ENCODE data around the gene DACT2. TPM values are rescaled to one million over a fixed set of nuclear protein-coding genes. Genes with fewer than 3 reads are reported as not detected.
"Not testable (repeated sequence)": the region's sequence is repeated elsewhere in the genome, so short reads cannot be mapped to it uniquely, and the experiment has no call there.

Gene DACT2
- polyA plus RNA-seq, 2 donors, result 0.83 to 1.2 TPM

- 77 to 82% methylated on average over 13 of the region's 13 CpGs for WGBS, 2 donors
- H3K27me3 ChIP-seq (ENCODE audit: control insufficient read depth in 1 of 2, insufficient read depth in 2 of 2, low read length in 2 of 2); H3K9me3 ChIP-seq (ENCODE audit: control insufficient read depth in 2 of 2, insufficient read depth in 1 of 2, low read depth in 1 of 2, low read length in 1 of 2); H3K36me3 ChIP-seq (ENCODE audit: control insufficient read depth in 2 of 2, insufficient read depth in 2 of 2, low read length in 1 of 2); H3K27ac ChIP-seq (ENCODE audit: low read depth in 2 of 2, low read length in 1 of 2); H3K4me3 ChIP-seq (ENCODE audit: low read depth in 1 of 2, low read length in 2 of 2); H3K4me1 ChIP-seq (ENCODE audit: control insufficient read depth in 2 of 2, insufficient read depth in 2 of 2, low read length in 1 of 2): not testable (repeated sequence)
Observed at GRCh38 chr6:168281314-168281713, 38.3 kb downstream of the DACT2 start.

GRCh38 chr6:168280899-168281245, 38.7 kb downstream of the DACT2 start:
- Histone ChIP-seq H3K27me3 (ENCODE audit: control insufficient read depth in 1 of 2, insufficient read depth in 2 of 2, low read length in 2 of 2) (no peaks in the 10 kb centered on the region), H3K36me3 (ENCODE audit: control insufficient read depth in 2 of 2, insufficient read depth in 2 of 2, low read length in 1 of 2) (no peaks in the 10 kb centered on the region), H3K27ac (ENCODE audit: low read depth in 2 of 2, low read length in 1 of 2) (no peak overlapping the region), H3K9me3 (ENCODE audit: control insufficient read depth in 2 of 2, insufficient read depth in 1 of 2, low read depth in 1 of 2, low read length in 1 of 2) (no peaks in the 10 kb centered on the region), H3K4me3 (ENCODE audit: low read depth in 1 of 2, low read length in 2 of 2) (no peak overlapping the region), H3K4me1 (ENCODE audit: control insufficient read depth in 2 of 2, insufficient read depth in 2 of 2, low read length in 1 of 2) (no peaks in the 10 kb centered on the region)
- 61 to 62% methylated on average over 13 of the region's 13 CpGs for WGBS, 2 donors

- Histone ChIP-seq H3K4me1 (ENCODE audit: control insufficient read depth in 2 of 2, insufficient read depth in 2 of 2, low read length in 1 of 2) (no peaks in the 10 kb centered on the region), H3K4me3 (ENCODE audit: low read depth in 1 of 2, low read length in 2 of 2) (no peak overlapping the region), H3K9me3 (ENCODE audit: control insufficient read depth in 2 of 2, insufficient read depth in 1 of 2, low read depth in 1 of 2, low read length in 1 of 2) (no peaks in the 10 kb centered on the region), H3K27me3 (ENCODE audit: control insufficient read depth in 1 of 2, insufficient read depth in 2 of 2, low read length in 2 of 2) (no peaks in the 10 kb centered on the region), H3K27ac (ENCODE audit: low read depth in 2 of 2, low read length in 1 of 2) (no peak overlapping the region), H3K36me3 (ENCODE audit: control insufficient read depth in 2 of 2, insufficient read depth in 2 of 2, low read length in 1 of 2) (no peaks in the 10 kb centered on the region)
- WGBS, 2 donors, result 75 to 79% methylated on average over 21 of the region's 21 CpGs
Observed at GRCh38 chr6:168280020-168280898, 39.3 kb downstream of the DACT2 start.

DNA sequence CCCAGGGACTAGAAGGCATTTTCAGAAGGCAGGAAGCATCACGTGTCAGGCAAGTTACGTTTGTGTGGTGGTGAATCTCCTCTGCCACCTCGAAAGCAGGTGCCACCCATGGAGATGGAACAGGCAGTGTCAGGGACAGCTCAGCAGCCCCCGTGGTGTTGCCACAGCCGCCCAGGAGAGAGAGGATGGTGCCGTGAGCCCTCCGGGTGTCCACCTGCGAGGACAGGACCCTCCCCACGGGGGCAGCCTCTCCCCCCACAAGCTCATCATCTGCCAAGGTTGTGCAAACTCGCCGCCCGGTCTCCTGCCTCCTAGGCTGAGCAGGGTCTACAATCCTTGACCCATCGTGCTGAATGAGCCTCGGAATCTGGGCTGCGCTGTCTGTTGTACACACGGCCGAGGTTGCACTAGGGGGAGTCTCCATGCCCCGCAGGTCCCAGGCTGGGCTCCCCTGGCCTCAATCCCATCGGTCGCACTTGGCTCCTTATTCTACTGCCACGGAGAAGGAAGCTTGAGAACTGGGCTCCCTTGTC, 40.1 kb downstream of the DACT2 start:
- no peaks in the 10 kb centered on the region for H3K27me3 ChIP-seq (ENCODE audit: control insufficient read depth in 1 of 2, insufficient read depth in 2 of 2, low read length in 2 of 2)

DNA sequence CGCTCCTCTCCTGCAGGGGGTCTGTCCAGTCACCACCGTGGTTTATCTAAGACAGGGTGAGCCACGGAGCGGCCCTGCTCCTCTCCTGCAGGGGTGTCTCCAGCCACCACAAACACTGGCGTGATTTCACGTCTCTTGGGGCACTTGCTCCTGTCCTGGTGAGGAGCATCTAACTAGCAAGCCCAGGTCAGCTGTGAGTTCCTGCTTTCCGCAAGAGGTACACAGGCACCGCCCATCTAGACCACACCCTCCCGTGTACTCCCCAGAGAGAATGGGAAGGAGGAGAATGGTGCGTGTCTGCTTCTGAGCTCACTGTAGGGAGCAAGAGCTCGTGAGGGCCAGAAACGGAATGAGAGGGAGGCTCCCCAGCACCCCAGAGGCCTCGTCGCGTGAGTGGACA, 40.7 kb downstream of the DACT2 start:
- H3K36me3 ChIP-seq (ENCODE audit: control insufficient read depth in 2 of 2, insufficient read depth in 2 of 2, low read length in 1 of 2), result no peaks in the 10 kb centered on the region
- no peaks in the 10 kb centered on the region for H3K4me1 ChIP-seq (ENCODE audit: control insufficient read depth in 2 of 2, insufficient read depth in 2 of 2, low read length in 1 of 2)
- H3K9me3 ChIP-seq (ENCODE audit: control insufficient read depth in 2 of 2, insufficient read depth in 1 of 2, low read depth in 1 of 2, low read length in 1 of 2), result no peaks in the 10 kb centered on the region
- WGBS, 2 donors, result 75 to 78% methylated on average over 15 of the region's 15 CpGs
- H3K4me3 ChIP-seq (ENCODE audit: low read depth in 1 of 2, low read length in 2 of 2), result no peak overlapping the region
- no peak overlapping the region for H3K27ac ChIP-seq (ENCODE audit: low read depth in 2 of 2, low read length in 1 of 2)
- H3K27me3 ChIP-seq (ENCODE audit: control insufficient read depth in 1 of 2, insufficient read depth in 2 of 2, low read length in 2 of 2), result no peaks in the 10 kb centered on the region

More for the DNA sequence above, 40.1 kb downstream of the DACT2 start:
- H3K9me3 ChIP-seq (ENCODE audit: control insufficient read depth in 2 of 2, insufficient read depth in 1 of 2, low read depth in 1 of 2, low read length in 1 of 2), result no peaks in the 10 kb centered on the region
- 79 to 82% methylated on average over 21 of the region's 21 CpGs for WGBS, 2 donors
- no peak overlapping the region for H3K4me3 ChIP-seq (ENCODE audit: low read depth in 1 of 2, low read length in 2 of 2)
- H3K27ac ChIP-seq (ENCODE audit: low read depth in 2 of 2, low read length in 1 of 2), result no peak overlapping the region
- H3K36me3 ChIP-seq (ENCODE audit: control insufficient read depth in 2 of 2, insufficient read depth in 2 of 2, low read length in 1 of 2), result no peaks in the 10 kb centered on the region
- H3K4me1 ChIP-seq (ENCODE audit: control insufficient read depth in 2 of 2, insufficient read depth in 2 of 2, low read length in 1 of 2), result no peaks in the 10 kb centered on the region

GRCh38 chr6:168277274-168277669, 42.3 kb downstream of the DACT2 start:
- Histone ChIP-seq H3K4me1 (ENCODE audit: control insufficient read depth in 2 of 2, insufficient read depth in 2 of 2, low read length in 1 of 2) (peaks cover 0 to 2% of the 10 kb centered on the region in 2 donors), H3K4me3 (ENCODE audit: low read depth in 1 of 2, low read length in 2 of 2) (no peak overlapping the region), H3K9me3 (ENCODE audit: control insufficient read depth in 2 of 2, insufficient read depth in 1 of 2, low read depth in 1 of 2, low read length in 1 of 2) (no peaks in the 10 kb centered on the region), H3K27ac (ENCODE audit: low read depth in 2 of 2, low read length in 1 of 2) (no peak overlapping the region), H3K27me3 (ENCODE audit: control insufficient read depth in 1 of 2, insufficient read depth in 2 of 2, low read length in 2 of 2) (no peaks in the 10 kb centered on the region), H3K36me3 (ENCODE audit: control insufficient read depth in 2 of 2, insufficient read depth in 2 of 2, low read length in 1 of 2) (no peaks in the 10 kb centered on the region)
- WGBS, 2 donors, result 71 to 86% methylated on average over 14 of the region's 14 CpGs

GRCh38 chr6:168276576-168277273, 42.9 kb downstream of the DACT2 start:
- 87 to 88% methylated on average over 32 of the region's 32 CpGs for WGBS, 2 donors
- Histone ChIP-seq H3K9me3 (ENCODE audit: control insufficient read depth in 2 of 2, insufficient read depth in 1 of 2, low read depth in 1 of 2, low read length in 1 of 2) (no peaks in the 10 kb centered on the region), H3K36me3 (ENCODE audit: control insufficient read depth in 2 of 2, insufficient read depth in 2 of 2, low read length in 1 of 2) (no peaks in the 10 kb centered on the region), H3K27me3 (ENCODE audit: control insufficient read depth in 1 of 2, insufficient read depth in 2 of 2, low read length in 2 of 2) (no peaks in the 10 kb centered on the region), H3K4me3 (ENCODE audit: low read depth in 1 of 2, low read length in 2 of 2) (no peak overlapping the region), H3K27ac (ENCODE audit: low read depth in 2 of 2, low read length in 1 of 2) (no peak overlapping the region), H3K4me1 (ENCODE audit: control insufficient read depth in 2 of 2, insufficient read depth in 2 of 2, low read length in 1 of 2) (peaks cover 0 to 5% of the 10 kb centered on the region in 2 donors)

GRCh38 chr6:168275168-168275567, 44.4 kb downstream of the DACT2 start:
- H3K27ac ChIP-seq (ENCODE audit: low read depth in 2 of 2, low read length in 1 of 2), result no peak overlapping the region
- 68 to 75% methylated on average over 12 of the region's 12 CpGs for WGBS, 2 donors

DNA sequence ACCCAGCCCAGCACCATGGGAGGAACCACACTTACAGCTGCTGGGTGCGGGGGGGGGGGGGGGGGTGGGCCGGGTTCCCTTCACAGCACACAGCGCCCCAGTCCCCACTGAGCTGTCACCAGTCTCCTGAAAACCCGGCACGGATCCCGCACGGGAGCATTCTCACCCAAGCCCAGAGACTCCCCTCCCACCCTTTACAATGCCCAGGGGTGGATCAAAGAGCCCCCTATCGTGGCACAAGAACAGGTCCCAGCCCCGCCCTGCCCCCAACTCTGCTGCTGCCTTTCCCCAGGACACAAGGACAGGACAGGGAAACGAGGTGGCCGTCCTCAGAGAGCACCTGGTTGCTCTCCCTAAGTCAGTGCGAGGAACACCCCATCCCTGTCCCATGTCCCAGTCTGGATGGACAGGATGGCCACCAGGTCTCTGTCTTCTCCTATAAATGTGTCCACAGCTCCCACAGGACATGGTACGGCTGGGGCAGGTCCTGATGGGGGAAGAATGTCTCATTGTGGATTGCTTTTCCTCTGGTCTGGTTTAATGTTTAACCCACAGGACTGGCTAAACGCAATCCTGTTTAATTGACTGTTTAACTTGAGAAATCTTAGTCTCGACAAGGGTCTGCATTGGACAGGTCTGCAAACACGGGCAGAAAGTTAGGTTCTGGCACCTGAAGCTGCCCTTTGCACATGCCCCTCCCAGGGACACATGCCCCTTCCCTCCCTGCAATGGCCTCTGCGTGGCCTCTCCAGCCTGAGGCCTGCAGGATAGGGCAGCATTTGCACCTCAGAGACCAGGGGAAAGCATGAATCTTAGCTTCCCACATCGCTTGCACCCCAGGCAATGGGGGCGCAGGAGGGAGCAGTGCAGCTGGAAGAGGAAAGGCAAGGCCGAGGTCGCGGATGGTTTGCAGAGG, 45.3 kb downstream of the DACT2 start:
- 50 to 71% methylated on average over 21 to 22 of the region's 22 CpGs for WGBS, 2 donors
- Histone ChIP-seq H3K27ac (ENCODE audit: low read depth in 2 of 2, low read length in 1 of 2) (no peak overlapping the region), H3K9me3 (ENCODE audit: control insufficient read depth in 2 of 2, insufficient read depth in 1 of 2, low read depth in 1 of 2, low read length in 1 of 2) (no peaks in the 10 kb centered on the region), H3K27me3 (ENCODE audit: control insufficient read depth in 1 of 2, insufficient read depth in 2 of 2, low read length in 2 of 2) (no peaks in the 10 kb centered on the region), H3K36me3 (ENCODE audit: control insufficient read depth in 2 of 2, insufficient read depth in 2 of 2, low read length in 1 of 2) (no peaks in the 10 kb centered on the region), H3K4me3 (ENCODE audit: low read depth in 1 of 2, low read length in 2 of 2) (no peak overlapping the region), H3K4me1 (ENCODE audit: control insufficient read depth in 2 of 2, insufficient read depth in 2 of 2, low read length in 1 of 2) (peaks cover 0 to 8% of the 10 kb centered on the region in 2 donors)

More at GRCh38 chr6:168275168-168275567, 44.4 kb downstream of the DACT2 start:
- no peak overlapping the region for H3K4me3 ChIP-seq (ENCODE audit: low read depth in 1 of 2, low read length in 2 of 2)
- no peaks in the 10 kb centered on the region for H3K9me3 ChIP-seq (ENCODE audit: control insufficient read depth in 2 of 2, insufficient read depth in 1 of 2, low read depth in 1 of 2, low read length in 1 of 2)
- H3K36me3 ChIP-seq (ENCODE audit: control insufficient read depth in 2 of 2, insufficient read depth in 2 of 2, low read length in 1 of 2), result no peaks in the 10 kb centered on the region
- H3K4me1 ChIP-seq (ENCODE audit: control insufficient read depth in 2 of 2, insufficient read depth in 2 of 2, low read length in 1 of 2), result peaks cover 0 to 8% of the 10 kb centered on the region in 2 donors
- no peaks in the 10 kb centered on the region for H3K27me3 ChIP-seq (ENCODE audit: control insufficient read depth in 1 of 2, insufficient read depth in 2 of 2, low read length in 2 of 2)

All from esophagus (tissue), 2 donors.